Measurements from ENCODE around the gene SF3A1. TPM values are rescaled to one million over a fixed set of nuclear protein-coding genes. Genes with fewer than 3 reads are reported as not detected.

Gene SF3A1
- total RNA-seq, 1 donor from 2014 or later, result 164 TPM

DNA sequence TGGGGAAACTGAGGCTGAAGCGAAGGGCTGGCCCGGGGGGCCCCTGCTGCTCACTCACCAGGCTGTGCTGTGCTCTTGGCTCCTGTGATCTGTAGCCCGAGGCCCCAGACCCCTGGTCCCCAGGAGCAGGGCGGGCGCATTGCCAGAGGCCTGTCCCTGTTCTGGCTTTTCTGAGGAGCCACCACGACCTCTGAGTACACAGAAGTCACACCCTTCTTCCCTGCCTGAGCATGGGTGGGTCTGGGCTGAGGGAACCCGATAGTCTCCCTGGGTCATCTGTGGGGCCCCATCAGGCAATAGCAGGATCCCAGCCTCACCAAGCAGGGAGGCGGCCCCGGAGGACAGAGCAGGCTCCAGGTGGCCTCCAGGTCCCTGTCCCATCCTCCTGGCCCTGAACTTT lies 72.5 kb downstream of the SF3A1 start:
- Histone ChIP-seq H3K36me3 (peaks cover 10% of the 10 kb centered on the region), H3K4me1 (peaks cover 18% of the 10 kb centered on the region), H3K4me3 (no peak overlapping the region), H3K27ac (no peak overlapping the region), H3K9me3 (no peaks in the 10 kb centered on the region), H3K27me3 (no peaks in the 10 kb centered on the region)
- intact Hi-C loops (cut with DNase I), result no loop called here
- no peak for ATAC-seq
- TF ChIP-seq, protein P1, sequence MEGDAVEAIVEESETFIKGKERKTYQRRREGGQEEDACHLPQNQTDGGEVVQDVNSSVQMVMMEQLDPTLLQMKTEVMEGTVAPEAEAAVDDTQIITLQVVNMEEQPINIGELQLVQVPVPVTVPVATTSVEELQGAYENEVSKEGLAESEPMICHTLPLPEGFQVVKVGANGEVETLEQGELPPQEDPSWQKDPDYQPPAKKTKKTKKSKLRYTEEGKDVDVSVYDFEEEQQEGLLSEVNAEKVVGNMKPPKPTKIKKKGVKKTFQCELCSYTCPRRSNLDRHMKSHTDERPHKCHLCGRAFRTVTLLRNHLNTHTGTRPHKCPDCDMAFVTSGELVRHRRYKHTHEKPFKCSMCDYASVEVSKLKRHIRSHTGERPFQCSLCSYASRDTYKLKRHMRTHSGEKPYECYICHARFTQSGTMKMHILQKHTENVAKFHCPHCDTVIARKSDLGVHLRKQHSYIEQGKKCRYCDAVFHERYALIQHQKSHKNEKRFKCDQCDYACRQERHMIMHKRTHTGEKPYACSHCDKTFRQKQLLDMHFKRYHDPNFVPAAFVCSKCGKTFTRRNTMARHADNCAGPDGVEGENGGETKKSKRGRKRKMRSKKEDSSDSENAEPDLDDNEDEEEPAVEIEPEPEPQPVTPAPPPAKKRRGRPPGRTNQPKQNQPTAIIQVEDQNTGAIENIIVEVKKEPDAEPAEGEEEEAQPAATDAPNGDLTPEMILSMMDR (IDR thresholded peaks at IDR 0.05), result no peak
- no peak for DNase-seq

DNA sequence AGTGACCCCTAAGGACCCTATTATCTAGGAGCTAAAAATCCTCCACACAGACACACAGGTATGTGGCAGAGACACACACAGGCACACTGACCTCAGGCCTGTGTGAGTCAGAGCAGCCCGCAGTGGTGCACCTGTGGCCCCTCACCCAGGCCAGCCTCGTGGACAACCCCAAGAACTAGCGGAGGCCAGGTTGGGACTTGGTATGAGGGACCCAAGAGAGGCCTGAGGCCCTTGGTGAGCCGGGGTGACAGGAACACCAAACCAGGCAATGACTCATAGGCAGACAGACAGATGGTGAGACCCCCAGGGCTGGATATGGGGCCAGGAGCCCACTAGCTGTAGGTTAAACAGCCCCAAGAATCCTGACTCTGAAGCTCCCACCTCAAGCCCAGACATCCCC lies 73.4 kb downstream of the SF3A1 start:
- no peak for DNase-seq
- no peak overlapping the region for H3K27ac ChIP-seq
- TF ChIP-seq, protein P1 (IDR thresholded peaks at IDR 0.05), result no peak
- intact Hi-C loops (cut with DNase I), result no loop called here
- H3K4me3 ChIP-seq, result no peak overlapping the region
- peaks cover 10% of the 10 kb centered on the region for H3K36me3 ChIP-seq
- no peaks in the 10 kb centered on the region for H3K9me3 ChIP-seq
- ATAC-seq, result no peak
- peaks cover 12% of the 10 kb centered on the region for H3K4me1 ChIP-seq
- no peaks in the 10 kb centered on the region for H3K27me3 ChIP-seq

DNA sequence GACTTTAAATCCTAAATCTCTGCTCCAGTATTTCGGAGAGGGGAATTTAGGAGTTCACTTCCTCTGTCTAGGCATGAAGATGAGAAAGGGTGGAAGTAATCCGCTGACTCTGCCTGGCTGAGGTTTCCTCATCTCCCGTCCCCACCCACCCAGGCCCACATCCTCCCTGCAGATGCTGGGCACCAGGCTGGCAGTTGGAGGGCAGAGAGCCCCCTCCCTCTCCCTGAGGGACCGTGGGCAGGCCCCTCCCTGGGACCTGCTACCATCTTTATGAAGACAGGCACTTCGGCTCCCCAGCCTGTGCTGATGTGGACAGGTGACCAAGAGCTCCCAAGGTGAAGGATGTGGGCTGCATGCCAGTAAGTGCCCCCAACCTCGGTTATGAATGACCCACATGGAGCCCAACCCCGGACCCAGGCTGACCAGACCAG lies 74.1 kb downstream of the SF3A1 start:
- no peak overlapping the region for H3K4me3 ChIP-seq
- H3K4me1 ChIP-seq, result peaks cover 12% of the 10 kb centered on the region
- peaks cover 10% of the 10 kb centered on the region for H3K36me3 ChIP-seq
- H3K9me3 ChIP-seq, result no peaks in the 10 kb centered on the region
- DNase-seq, result no peak
- no peak for ATAC-seq
- no peaks in the 10 kb centered on the region for H3K27me3 ChIP-seq
- intact Hi-C loops (cut with DNase I), result no loop called here
- TF ChIP-seq, protein P1 (IDR thresholded peaks at IDR 0.05), result no peak
- no peak overlapping the region for H3K27ac ChIP-seq

Other genes with a start within 250 kb of the SF3A1 start
- gene LIF, start 110.1 kb downstream of the SF3A1 start, total RNA-seq, result 6.9 TPM
- 1.6 TPM for gene OSM, start 90.0 kb downstream of the SF3A1 start, total RNA-seq
- gene CASTOR1, start 67.4 kb downstream of the SF3A1 start, total RNA-seq, result 15.9 TPM
- gene TBC1D10A, start 30.0 kb downstream of the SF3A1 start, total RNA-seq, result 29.6 TPM
- gene CCDC157, start 113 bp upstream of the SF3A1 start, total RNA-seq, result 2.7 TPM
- gene RNF215, start 30.5 kb upstream of the SF3A1 start, total RNA-seq, result 16.5 TPM
- gene SEC14L2, start 40.1 kb upstream of the SF3A1 start, total RNA-seq, result 7.1 TPM
- gene MTFP1, start 68.9 kb upstream of the SF3A1 start, total RNA-seq, result 11.3 TPM
- not detected for gene SEC14L3, start 115.1 kb upstream of the SF3A1 start, total RNA-seq
- gene SEC14L4, start 148.8 kb upstream of the SF3A1 start, total RNA-seq, result 16.8 TPM
- gene SEC14L6, start 189.8 kb upstream of the SF3A1 start, total RNA-seq, result 17.2 TPM
- gene GAL3ST1, start 217.8 kb upstream of the SF3A1 start, total RNA-seq, result 2.5 TPM
- gene PES1, start 235.0 kb upstream of the SF3A1 start, total RNA-seq, result 46.5 TPM